Vagina (tissue), 2 donors: ENCODE results near the gene RAPSN. TPM values are rescaled to one million over a fixed set of nuclear protein-coding genes. Genes with fewer than 3 reads are reported as not detected.

Experiments
- DNase-seq, 2 donors: peaks; one replicate each; pipeline ENCODE4 v3.0.0-alpha.2; 2017; ENCODE audit errors: extremely low spot score in 2 of 2
- H3K27ac ChIP-seq: fragments of 200-600 bp; sonication (generic); one replicate; pipeline ENCODE4 v1.5.1; 2019
- H3K27me3 ChIP-seq: fragments of 200-600 bp; sonication (generic); one replicate; pipeline ENCODE4 v1.5.1; 2019
- H3K36me3 ChIP-seq, 2 donors: fragments of 200-600 bp; sonication (generic); one replicate each; pipeline ENCODE4 v1.5.1; 2017 to 2019
- H3K4me1 ChIP-seq: fragments of 200-600 bp; sonication (generic); one replicate; pipeline ENCODE4 v1.5.1; 2019
- H3K4me3 ChIP-seq, 2 donors: fragments of 200-600 bp; sonication (generic); 1 replicate in 1 of 2; 2 replicates in 1 of 2; pipeline ENCODE4 v1.5.1; 2016 to 2019
- H3K9me3 ChIP-seq: fragments of 200-600 bp; sonication (generic); one replicate; pipeline ENCODE4 v1.5.1; 2019
- POLR2A ChIP-seq, 2 donors: fragments of 450-650 bp; IDR thresholded peaks; one replicate each; pipeline ENCODE4 v1.6.1; 2017; ENCODE audit warnings: antibody characterized with exemption in 2 of 2, mild to moderate bottlenecking in 2 of 2, moderate library complexity in 2 of 2
- POLR2AphosphoS5 ChIP-seq, 2 donors: sonication (generic); formaldehyde crosslinking; IDR thresholded peaks; one replicate each; pipeline ENCODE4 v1.9.0; 2017; ENCODE audit warnings: antibody characterized with exemption in 2 of 2, mild to moderate bottlenecking in 2 of 2, low read depth in 1 of 2; ENCODE audit not compliant: insufficient read depth in 1 of 2
- intact Hi-C: fragments of 100-400 bp; cut with DNase I; formaldehyde crosslinking; loops from one replicate; pipeline ENCODE4 v1.15.1; 2023
- total RNA-seq: library from RNA; depleted of rRNA; stranded (reverse); fragments of >200 nt; gene quantifications from one replicate; pipeline ENCODE4 v1.2.3, GENCODE V29; 2016
- TF ChIP-seq, protein P1 (sequence below), 3 experiments: fragments of 450-650 bp in 2 of 3; fragments of 200-600 bp in 1 of 3; sonication (generic) in 1 of 3; IDR thresholded peaks; one replicate each; pipeline ENCODE4 v1.5.1; 2017 to 2019; ENCODE audit warnings: antibody characterized with exemption in 3 of 3, mild to moderate bottlenecking in 2 of 3, moderate library complexity in 2 of 3

Gene RAPSN
- total RNA-seq, 1 donor from 2014 or later = not detected

DNA sequence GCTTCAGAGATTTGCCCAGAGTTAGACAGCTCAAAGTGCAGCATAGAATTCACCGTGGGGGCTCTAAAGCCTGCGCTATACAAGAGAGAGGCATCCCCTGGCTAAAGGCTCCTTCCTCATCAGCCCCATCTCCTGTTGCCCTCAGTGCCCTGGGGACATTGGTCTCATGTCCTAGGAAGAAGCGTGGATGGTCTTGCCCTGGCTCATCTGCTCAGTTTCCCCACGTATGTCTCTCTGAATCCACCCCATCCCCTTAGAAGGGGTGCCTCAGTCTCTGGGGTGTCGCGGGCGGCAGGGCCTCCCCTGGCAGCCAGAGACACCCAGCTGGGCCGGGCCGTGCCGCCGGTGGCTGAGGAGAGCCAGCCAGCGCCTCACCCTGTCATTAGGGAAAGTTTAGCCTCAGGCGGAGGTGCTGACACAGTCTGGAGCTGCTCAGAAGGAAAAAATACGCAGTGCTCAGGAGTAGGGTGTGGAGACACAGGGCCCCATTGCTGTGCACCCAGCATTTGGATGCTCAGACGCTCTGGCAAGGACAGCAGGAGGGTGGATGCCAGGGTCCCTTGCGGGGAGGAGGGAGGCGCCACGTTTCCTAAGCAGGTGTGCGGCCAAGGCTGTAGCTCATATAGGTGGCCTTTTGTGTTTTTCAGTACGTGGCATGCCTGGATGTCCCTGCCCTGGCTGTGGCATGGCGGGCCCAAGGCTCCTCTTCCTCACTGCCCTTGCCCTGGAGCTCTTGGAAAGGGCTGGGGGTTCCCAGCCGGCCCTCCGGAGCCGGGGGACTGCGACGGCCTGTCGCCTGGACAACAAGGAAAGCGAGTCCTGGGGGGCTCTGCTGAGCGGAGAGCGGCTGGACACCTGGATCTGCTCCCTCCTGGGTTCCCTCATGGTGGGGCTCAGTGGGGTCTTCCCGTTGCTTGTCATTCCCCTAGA lies 39.2 kb downstream of the RAPSN start:
- DNase-seq = no peak
- intact Hi-C loops = no loop called here
- no peaks in the 10 kb centered on the region for H3K9me3 ChIP-seq
- peaks cover 37% of the 10 kb centered on the region for H3K4me1 ChIP-seq
- H3K27ac ChIP-seq = peak overlapping the region; percentile 89
- H3K4me3 ChIP-seq = peak overlapping the region; percentile 62 to 87
- H3K27me3 ChIP-seq = no peaks in the 10 kb centered on the region
- H3K36me3 ChIP-seq = peaks cover 0 to 30% of the 10 kb centered on the region in 2 donors
- TF ChIP-seq POLR2A (IDR thresholded peaks at IDR 0.05) = no peak
- no peak for TF ChIP-seq POLR2AphosphoS5 (IDR thresholded peaks at IDR 0.05; ENCODE audit: insufficient read depth in 1 of 2, low read depth in 1 of 2)
- TF ChIP-seq, protein P1, sequence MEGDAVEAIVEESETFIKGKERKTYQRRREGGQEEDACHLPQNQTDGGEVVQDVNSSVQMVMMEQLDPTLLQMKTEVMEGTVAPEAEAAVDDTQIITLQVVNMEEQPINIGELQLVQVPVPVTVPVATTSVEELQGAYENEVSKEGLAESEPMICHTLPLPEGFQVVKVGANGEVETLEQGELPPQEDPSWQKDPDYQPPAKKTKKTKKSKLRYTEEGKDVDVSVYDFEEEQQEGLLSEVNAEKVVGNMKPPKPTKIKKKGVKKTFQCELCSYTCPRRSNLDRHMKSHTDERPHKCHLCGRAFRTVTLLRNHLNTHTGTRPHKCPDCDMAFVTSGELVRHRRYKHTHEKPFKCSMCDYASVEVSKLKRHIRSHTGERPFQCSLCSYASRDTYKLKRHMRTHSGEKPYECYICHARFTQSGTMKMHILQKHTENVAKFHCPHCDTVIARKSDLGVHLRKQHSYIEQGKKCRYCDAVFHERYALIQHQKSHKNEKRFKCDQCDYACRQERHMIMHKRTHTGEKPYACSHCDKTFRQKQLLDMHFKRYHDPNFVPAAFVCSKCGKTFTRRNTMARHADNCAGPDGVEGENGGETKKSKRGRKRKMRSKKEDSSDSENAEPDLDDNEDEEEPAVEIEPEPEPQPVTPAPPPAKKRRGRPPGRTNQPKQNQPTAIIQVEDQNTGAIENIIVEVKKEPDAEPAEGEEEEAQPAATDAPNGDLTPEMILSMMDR (IDR thresholded peaks at IDR 0.05) = no peak

DNA sequence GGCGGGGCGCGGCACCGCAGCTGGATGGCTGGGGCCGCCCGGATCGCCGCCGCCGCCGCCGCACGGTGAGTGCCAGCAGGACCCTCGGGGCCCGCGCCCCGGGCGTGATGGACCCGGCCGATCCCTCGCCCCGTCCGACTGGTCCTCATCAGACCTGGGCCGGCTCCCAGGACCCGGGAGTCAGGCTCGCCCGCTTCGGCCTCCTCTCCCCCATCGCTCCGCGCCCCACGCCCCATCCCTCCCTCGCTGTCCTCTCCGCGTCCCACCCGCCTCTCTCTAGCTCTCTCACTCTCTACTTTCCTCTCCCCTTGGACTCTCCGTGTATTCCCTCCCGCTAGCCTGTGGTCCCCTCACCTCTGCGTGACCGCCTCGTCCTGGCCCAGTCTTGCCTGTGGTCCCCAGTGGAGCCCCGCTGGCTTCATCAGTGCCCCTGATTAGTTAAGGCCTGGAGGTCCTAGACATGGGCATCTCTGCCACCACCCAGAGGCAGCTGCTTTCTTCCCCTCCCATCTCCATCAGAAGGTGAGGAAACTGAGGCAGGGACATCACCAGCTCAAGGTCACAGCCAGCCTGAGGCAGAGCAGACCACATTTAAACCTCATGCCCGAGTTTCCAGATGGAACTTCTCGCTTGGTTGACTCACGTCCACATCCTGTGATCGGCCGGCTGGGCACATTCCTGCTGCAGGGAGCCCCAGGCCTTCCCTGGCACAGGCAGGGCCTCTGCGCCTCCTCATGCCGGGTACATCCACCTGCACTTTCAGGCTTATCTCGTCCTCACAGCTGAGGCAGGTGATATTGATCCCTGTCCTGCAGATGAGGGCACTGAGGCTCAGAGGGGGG lies 40.1 kb downstream of the RAPSN start:
- peak in 1 of 2 donors; percentile 95 for DNase-seq
- TF ChIP-seq, protein P1 (IDR thresholded peaks at IDR 0.05) = no peak
- TF ChIP-seq POLR2A (IDR thresholded peaks at IDR 0.05) (peak in 1 of 2 donors; percentile 41), POLR2AphosphoS5 (IDR thresholded peaks at IDR 0.05; ENCODE audit: insufficient read depth in 1 of 2, low read depth in 1 of 2) (peak in 1 of 2 donors; percentile 66)
- Histone ChIP-seq H3K4me1 (peaks cover 37% of the 10 kb centered on the region), H3K36me3 (peaks cover 0 to 24% of the 10 kb centered on the region in 2 donors), H3K27ac (peak overlapping the region; percentile 89), H3K9me3 (no peaks in the 10 kb centered on the region), H3K27me3 (no peaks in the 10 kb centered on the region), H3K4me3 (peak overlapping the region; percentile 62 to 87)
- intact Hi-C loops = no loop called here

DNA sequence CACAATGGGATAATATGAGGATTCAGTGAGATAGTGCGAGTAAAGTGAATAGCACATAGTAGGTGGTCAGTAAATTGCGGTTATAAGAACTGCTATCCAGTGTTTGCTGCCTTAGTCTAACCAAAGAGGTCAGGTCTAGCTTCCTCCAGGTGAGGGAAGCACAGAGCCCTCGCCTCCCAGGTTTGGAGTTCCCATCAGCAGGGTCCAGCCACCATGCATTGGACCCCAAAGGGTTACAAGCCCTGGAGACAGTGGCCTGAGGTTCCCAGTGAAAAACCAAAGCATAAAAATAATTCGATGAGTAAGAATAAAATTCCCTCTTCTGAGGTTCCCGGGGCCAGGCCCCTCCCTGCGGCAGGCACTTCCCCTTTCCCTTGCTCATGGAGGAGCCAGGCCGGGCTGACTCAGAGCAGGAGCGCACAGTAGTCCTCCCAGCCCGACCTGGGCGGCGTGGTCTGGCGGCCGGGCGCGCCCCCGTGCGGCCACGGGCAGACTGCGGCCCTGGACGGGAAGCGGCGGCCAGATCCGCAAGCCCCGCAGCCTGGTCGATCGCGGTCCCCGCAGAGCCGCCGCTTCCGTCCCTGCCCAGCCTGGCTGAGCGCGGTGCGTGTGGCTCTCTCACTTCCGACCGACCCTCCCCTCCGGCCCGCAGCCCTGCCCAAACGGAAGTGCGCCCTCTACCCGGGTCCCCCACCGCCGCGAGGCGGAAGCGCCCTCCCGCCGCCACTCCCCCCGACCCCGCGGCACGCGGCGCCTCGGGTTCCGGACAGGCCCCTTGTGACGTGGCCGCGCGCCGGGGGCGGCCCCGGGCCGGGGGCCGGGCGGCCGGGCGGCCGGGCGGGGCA lies 41.0 kb downstream of the RAPSN start, which contains the start of gene SLC39A13:
Gene SLC39A13, plus strand, starts transcription at position 845 of the 845 bp plus-strand sequence. CDS start 1,505 bp downstream, outside the sequence.
- intact Hi-C loops = no loop called here
- peak; percentile 94 to 97 for DNase-seq
- H3K27me3 ChIP-seq = no peaks in the 10 kb centered on the region

More for the DNA sequence above, 41.0 kb downstream of the RAPSN start, which contains the start of gene SLC39A13:
- no peaks in the 10 kb centered on the region for H3K9me3 ChIP-seq
- peak within 1 kb of the TSS; percentile 62 to 87 for H3K4me3 ChIP-seq
- peaks cover 37% of the 10 kb centered on the region for H3K4me1 ChIP-seq
- H3K27ac ChIP-seq = peak within 1 kb of the TSS; percentile 89
- TF ChIP-seq POLR2AphosphoS5 (IDR thresholded peaks at IDR 0.05; ENCODE audit: insufficient read depth in 1 of 2, low read depth in 1 of 2) = peak in 1 of 2 donors; percentile 66
- TF ChIP-seq, protein P1 (IDR thresholded peaks at IDR 0.05) = peak; percentile 78 to 85 (median 83)
- peak in 1 of 2 donors; percentile 88 for TF ChIP-seq POLR2A (IDR thresholded peaks at IDR 0.05)
- H3K36me3 ChIP-seq = peaks cover 0 to 16% of the 10 kb centered on the region in 2 donors
